ENCODE data around the gene XAB2. TPM values are rescaled to one million over a fixed set of nuclear protein-coding genes. Genes with fewer than 3 reads are reported as not detected.

XAB2 gene
- polyA plus RNA-seq, 1 donor from 2014 or later, result 19.6 TPM

- no peaks in the 10 kb centered on the region for H3F3A ChIP-seq (ENCODE audit: insufficient read depth, low read length, poor library complexity, severe bottlenecking)
- TF ChIP-seq TAF1 (IDR thresholded peaks at IDR 0.05; ENCODE audit: low read depth), result no peak
- TF ChIP-seq SMC3 (conservative IDR thresholded peaks at IDR 0.05; ENCODE audit: poor library complexity), result no peak
- no peak for TF ChIP-seq POLR2AphosphoS5 (IDR thresholded peaks at IDR 0.05)
- H3K9me2 ChIP-seq (ENCODE audit: insufficient read depth, low read length), result no peaks in the 10 kb centered on the region
- H3K9ac ChIP-seq (ENCODE audit: low read length), result no peak overlapping the region
- no peak overlapping the region for H3K4me3 ChIP-seq (ENCODE audit: low read length)
- no peaks in the 10 kb centered on the region for H4K20me1 ChIP-seq (ENCODE audit: insufficient read depth)
- H3K27ac ChIP-seq (ENCODE audit: low read length), result no peak overlapping the region
- H3K79me2 ChIP-seq (replicated peaks; ENCODE audit: insufficient read depth, low read length), result no peaks in the 10 kb centered on the region
- peaks cover 20% of the 10 kb centered on the region for H3K27me3 ChIP-seq (ENCODE audit: insufficient read depth, low read depth, low read length)
- no peaks in the 10 kb centered on the region for H3K36me3 ChIP-seq (ENCODE audit: insufficient read depth, low read length)
- H3K4me2 ChIP-seq (ENCODE audit: low read length), result no peak overlapping the region
- H2AFZ ChIP-seq (ENCODE audit: low read depth, low read length), result no peak overlapping the region
- H3K9me3 ChIP-seq (ENCODE audit: low read length), result no peaks in the 10 kb centered on the region
Measured at GRCh38 chr19:7636317-7636690, 7.0 kb upstream of the XAB2 start.

GRCh38 chr19:7635670-7636069 lies 6.3 kb upstream of the XAB2 start:
- no peak for TF ChIP-seq CTCF (IDR thresholded peaks at IDR 0.05; ENCODE audit: poor library complexity, severe bottlenecking)
- no peak for TF ChIP-seq EZH2 (IDR thresholded peaks at IDR 0.05; ENCODE audit: borderline replicate concordance, insufficient read depth, low read length, poor library complexity, severe bottlenecking)
- TF ChIP-seq TAF1 (IDR thresholded peaks at IDR 0.05; ENCODE audit: low read depth), result no peak
- TF ChIP-seq MXI1 (conservative IDR thresholded peaks at IDR 0.05; ENCODE audit: poor library complexity, severe bottlenecking), result no peak
- TF ChIP-seq, protein P1, sequence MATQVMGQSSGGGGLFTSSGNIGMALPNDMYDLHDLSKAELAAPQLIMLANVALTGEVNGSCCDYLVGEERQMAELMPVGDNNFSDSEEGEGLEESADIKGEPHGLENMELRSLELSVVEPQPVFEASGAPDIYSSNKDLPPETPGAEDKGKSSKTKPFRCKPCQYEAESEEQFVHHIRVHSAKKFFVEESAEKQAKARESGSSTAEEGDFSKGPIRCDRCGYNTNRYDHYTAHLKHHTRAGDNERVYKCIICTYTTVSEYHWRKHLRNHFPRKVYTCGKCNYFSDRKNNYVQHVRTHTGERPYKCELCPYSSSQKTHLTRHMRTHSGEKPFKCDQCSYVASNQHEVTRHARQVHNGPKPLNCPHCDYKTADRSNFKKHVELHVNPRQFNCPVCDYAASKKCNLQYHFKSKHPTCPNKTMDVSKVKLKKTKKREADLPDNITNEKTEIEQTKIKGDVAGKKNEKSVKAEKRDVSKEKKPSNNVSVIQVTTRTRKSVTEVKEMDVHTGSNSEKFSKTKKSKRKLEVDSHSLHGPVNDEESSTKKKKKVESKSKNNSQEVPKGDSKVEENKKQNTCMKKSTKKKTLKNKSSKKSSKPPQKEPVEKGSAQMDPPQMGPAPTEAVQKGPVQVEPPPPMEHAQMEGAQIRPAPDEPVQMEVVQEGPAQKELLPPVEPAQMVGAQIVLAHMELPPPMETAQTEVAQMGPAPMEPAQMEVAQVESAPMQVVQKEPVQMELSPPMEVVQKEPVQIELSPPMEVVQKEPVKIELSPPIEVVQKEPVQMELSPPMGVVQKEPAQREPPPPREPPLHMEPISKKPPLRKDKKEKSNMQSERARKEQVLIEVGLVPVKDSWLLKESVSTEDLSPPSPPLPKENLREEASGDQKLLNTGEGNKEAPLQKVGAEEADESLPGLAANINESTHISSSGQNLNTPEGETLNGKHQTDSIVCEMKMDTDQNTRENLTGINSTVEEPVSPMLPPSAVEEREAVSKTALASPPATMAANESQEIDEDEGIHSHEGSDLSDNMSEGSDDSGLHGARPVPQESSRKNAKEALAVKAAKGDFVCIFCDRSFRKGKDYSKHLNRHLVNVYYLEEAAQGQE (IDR thresholded peaks at IDR 0.05; ENCODE audit: borderline replicate concordance), result no peak
- TF ChIP-seq RAD21 (conservative IDR thresholded peaks at IDR 0.05), result no peak
- TF ChIP-seq POLR2AphosphoS5 (IDR thresholded peaks at IDR 0.05), result no peak
- TF ChIP-seq SMC3 (conservative IDR thresholded peaks at IDR 0.05; ENCODE audit: poor library complexity), result no peak
- no peak for TF ChIP-seq EP300 (conservative IDR thresholded peaks at IDR 0.05; ENCODE audit: poor library complexity, severe bottlenecking)
- no peak overlapping the region for H3K27ac ChIP-seq (ENCODE audit: low read length)
- H3K79me2 ChIP-seq (replicated peaks; ENCODE audit: insufficient read depth, low read length), result peaks cover 3% of the 10 kb centered on the region
- no peaks in the 10 kb centered on the region for H3K9me2 ChIP-seq (ENCODE audit: insufficient read depth, low read length)
- H3K4me3 ChIP-seq (ENCODE audit: low read length), result no peak overlapping the region
- H3K9ac ChIP-seq (ENCODE audit: low read length), result no peak overlapping the region
- H3K36me3 ChIP-seq (ENCODE audit: insufficient read depth, low read length), result no peaks in the 10 kb centered on the region
- H4K20me1 ChIP-seq (ENCODE audit: insufficient read depth), result no peaks in the 10 kb centered on the region
- no peaks in the 10 kb centered on the region for H3K9me3 ChIP-seq (ENCODE audit: low read length)
- peaks cover 20% of the 10 kb centered on the region for H3K27me3 ChIP-seq (ENCODE audit: insufficient read depth, low read depth, low read length)
- H3F3A ChIP-seq (ENCODE audit: insufficient read depth, low read length, poor library complexity, severe bottlenecking), result no peaks in the 10 kb centered on the region
- no peak overlapping the region for H3K4me2 ChIP-seq (ENCODE audit: low read length)
- H2AFZ ChIP-seq (ENCODE audit: low read depth, low read length), result no peak overlapping the region

GRCh38 chr19:7633698-7634097 lies 4.4 kb upstream of the XAB2 start, which contains the start of gene PCP2:
PCP2 (minus strand) TSS chr19:7633719; CDS start chr19:7633457, 262 bp downstream.
- H3F3A ChIP-seq (ENCODE audit: insufficient read depth, low read length, poor library complexity, severe bottlenecking), result no peaks in the 10 kb centered on the region
- H3K4me2 ChIP-seq (ENCODE audit: low read length), result no peak within 1 kb of the TSS
- H3K27ac ChIP-seq (ENCODE audit: low read length), result no peak within 1 kb of the TSS
- no peaks in the 10 kb centered on the region for H3K9me3 ChIP-seq (ENCODE audit: low read length)
- H3K4me3 ChIP-seq (ENCODE audit: low read length), result no peak within 1 kb of the TSS
- H3K36me3 ChIP-seq (ENCODE audit: insufficient read depth, low read length), result no peaks in the 10 kb centered on the region
- no peak within 1 kb of the TSS for H2AFZ ChIP-seq (ENCODE audit: low read depth, low read length)
- TF ChIP-seq MXI1 (conservative IDR thresholded peaks at IDR 0.05; ENCODE audit: poor library complexity, severe bottlenecking) (no peak), CTCF (IDR thresholded peaks at IDR 0.05; ENCODE audit: poor library complexity, severe bottlenecking) (no peak), POLR2AphosphoS5 (IDR thresholded peaks at IDR 0.05) (no peak), RAD21 (conservative IDR thresholded peaks at IDR 0.05) (no peak), EZH2 (IDR thresholded peaks at IDR 0.05; ENCODE audit: borderline replicate concordance, insufficient read depth, low read length, poor library complexity, severe bottlenecking) (no peak), EP300 (conservative IDR thresholded peaks at IDR 0.05; ENCODE audit: poor library complexity, severe bottlenecking) (no peak), SMC3 (conservative IDR thresholded peaks at IDR 0.05; ENCODE audit: poor library complexity) (no peak), TAF1 (IDR thresholded peaks at IDR 0.05; ENCODE audit: low read depth) (no peak)
- TF ChIP-seq, protein P1 (IDR thresholded peaks at IDR 0.05; ENCODE audit: borderline replicate concordance), result no peak
- no peaks in the 10 kb centered on the region for H4K20me1 ChIP-seq (ENCODE audit: insufficient read depth)
- H3K9ac ChIP-seq (ENCODE audit: low read length), result no peak within 1 kb of the TSS
- H3K27me3 ChIP-seq (ENCODE audit: insufficient read depth, low read depth, low read length), result peaks cover 20% of the 10 kb centered on the region
- peaks cover 20% of the 10 kb centered on the region for H3K79me2 ChIP-seq (replicated peaks; ENCODE audit: insufficient read depth, low read length)
- no peaks in the 10 kb centered on the region for H3K9me2 ChIP-seq (ENCODE audit: insufficient read depth, low read length)

All from neural cell (in vitro differentiated cells).